ENCODE data around the gene BRD4.

Gene BRD4

DNA sequence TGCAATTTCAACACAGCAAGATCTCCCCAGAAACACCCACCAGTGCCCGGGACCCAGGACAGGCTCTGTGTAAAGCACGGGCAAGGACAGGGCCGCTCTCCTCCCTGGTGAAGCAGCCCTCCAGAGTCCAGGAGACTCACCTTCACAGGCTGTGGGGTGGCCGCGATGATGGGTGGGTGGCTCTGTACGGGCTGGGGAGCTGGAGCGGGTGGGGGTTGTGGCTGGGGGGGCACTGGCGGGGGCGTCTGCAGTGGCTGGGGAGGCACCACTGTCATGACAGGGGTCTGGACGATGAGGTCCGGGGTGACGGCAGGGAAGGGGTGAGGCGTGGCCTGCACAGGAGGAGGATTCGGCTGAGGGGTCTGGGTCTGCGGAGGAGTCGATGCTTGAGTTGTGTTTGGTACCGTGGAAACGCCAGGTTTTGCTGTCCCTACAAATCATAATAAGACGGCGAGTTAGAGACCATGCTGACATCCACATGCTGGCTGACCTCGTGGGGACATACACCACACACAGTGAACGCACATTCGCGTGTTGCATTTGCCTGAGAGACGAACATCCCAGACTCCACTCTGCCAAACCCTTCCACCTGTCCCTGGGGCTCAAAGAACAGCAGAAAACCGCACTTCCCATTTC lies 67.0 kb downstream of the BRD4 start:
- no peak for DNase-seq (ENCODE audit: low spot score)

GRCh38 chr19:15264933-15265206 lies 67.5 kb downstream of the BRD4 start:
- DNase-seq (ENCODE audit: low spot score): no peak

DNA sequence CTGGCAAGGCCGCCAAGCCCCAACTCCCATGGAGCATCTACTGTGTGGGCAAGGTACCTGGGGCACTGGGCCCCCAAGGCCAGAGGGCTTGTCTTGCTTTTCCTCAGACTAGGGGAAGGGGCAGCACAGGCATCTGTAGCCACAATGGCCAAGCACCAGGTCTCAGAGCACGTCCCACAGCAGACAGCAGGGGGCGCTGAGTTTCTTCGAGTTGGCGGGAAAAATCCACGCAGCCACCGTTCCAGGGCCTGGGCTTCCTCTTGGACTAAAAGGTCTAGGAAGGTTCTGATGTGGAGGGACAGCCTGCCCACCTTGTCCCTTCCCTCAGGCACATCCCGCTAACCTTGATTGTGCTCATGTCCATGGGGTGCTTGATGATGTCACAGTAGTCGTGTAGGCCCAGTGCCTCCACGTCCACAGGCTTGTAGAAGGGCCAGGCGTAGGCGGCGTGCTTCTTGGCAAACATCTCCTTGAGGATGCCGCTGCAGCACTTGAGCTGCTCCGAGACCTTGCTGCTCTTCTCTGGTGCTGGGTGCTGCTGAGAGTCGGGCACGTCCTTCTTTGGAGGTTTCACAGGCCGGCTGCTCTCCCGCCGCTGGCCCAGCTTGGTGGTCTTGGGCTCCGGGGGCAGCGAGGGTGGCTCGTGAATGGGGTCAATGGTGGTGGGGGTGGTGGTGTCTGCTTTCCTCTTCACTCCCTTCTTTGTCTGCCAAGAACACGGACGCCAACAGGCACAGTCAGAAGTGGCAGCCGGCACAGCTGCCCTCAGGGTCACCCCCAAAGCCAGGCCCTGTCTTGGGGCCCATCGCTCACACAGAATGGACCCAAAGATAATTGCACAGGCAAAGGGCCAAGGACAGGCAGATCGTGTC lies 68.0 kb downstream of the BRD4 start:
- no peak for DNase-seq (ENCODE audit: low spot score)

- DNase-seq (ENCODE audit: low spot score): no peak
Observed at GRCh38 chr19:15263361-15263985, 68.9 kb downstream of the BRD4 start.

DNA sequence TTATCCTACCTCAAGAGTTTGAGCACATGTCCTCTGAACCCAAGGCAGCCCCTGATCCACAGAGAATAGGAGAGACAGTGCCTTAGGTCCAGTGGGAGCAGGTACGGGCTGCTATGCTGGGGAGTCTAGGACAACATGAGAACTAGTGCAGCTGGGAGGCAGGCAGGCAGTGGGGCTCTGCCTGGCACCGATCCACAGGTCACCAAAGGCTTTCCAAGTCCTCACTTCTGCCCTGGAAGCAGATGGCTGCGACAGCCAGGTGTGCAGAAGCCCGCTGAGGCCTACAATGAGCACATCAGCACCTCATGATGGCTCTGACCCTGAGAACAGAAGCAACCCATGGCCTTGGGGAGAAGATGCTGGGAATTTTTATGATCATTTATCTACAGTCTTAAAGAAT lies 70.3 kb downstream of the BRD4 start:
- no peak for DNase-seq (ENCODE audit: low spot score)

- DNase-seq (ENCODE audit: low spot score): peak; percentile 33
Observed at GRCh38 chr19:15260939-15261338, 71.4 kb downstream of the BRD4 start.

DNA sequence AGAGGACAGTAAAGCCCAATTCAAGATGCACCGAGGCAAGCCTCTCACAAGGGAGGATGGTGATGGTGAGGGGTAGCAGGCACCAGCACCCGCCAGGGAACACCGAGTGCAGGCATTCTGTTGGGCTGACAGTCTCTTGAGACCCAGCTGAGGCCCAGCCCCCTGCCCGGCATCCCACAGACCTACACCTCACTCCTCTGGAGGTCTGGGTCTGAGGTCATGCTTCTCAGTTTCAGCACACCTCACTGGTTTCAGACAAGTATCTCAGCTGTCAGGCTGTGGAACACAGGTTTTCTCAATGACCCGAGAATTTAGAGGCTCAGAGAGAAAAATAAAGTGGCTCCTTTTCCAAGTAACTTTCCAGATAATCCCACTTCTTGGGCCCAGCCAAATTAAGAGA lies 72.4 kb downstream of the BRD4 start:
- no peak for DNase-seq (ENCODE audit: low spot score)

- no peak for DNase-seq (ENCODE audit: low spot score)
Observed at GRCh38 chr19:15257782-15258181, 74.6 kb downstream of the BRD4 start.

DNA sequence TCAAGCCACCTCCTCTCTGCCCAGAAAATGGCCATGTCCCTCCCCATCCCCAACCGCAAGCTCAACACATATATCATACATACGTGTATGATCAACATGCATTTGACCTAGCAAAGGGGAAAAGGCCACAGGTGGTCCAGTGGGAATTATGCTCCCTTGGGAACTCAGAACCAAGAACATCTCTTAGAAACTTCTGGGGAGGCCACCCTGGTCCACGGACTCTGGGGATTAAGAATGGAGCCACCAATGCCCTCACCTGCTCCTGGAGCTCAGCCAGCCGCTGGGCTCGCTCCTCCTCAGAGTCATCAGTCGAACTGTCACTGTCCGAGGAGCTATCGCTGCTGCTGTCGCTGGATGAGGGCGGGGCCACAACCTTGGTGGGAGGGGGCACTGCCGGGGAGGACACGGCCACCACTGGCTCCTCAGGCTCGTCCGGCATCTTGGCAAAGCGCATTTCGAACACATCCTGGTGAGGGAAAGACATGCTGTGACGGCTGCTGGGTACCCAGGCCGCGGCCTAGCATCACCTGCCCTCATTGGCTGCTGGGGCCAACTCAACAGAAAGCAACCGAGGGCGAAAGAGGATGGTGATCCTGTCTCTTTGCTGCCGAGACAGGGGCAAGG lies 75.5 kb downstream of the BRD4 start:
- no peak for DNase-seq (ENCODE audit: low spot score)

DNA sequence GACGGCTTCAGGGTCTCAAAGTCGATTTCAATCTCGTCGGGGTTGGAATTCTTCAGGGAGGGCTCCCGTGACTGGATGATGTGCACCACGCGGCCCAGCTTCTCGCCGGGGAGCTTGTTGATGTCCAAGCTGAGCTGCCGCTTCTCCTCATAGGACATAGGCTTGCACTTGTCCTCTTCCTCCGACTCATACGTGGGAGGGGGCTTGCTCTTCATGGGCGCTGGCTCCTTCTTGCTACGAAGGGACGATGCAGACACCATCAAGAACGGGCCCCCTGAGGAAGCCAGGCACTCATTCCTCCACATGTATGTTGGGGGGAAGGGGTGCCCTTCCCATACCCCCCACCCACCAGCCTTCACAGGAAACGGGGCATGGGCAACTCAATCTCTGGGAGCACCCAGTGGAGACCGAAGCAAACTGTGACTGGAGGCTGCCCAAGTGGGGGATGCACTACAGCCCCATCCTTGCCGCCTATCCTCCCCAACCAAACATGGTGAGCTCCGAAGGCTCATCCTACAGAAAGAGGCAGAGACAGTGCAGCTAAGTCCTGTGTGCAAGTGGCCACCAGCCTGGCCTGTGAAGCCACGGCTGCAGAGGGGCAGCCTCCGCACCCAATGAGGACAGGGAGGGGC lies 76.9 kb downstream of the BRD4 start:
- DNase-seq (ENCODE audit: low spot score): no peak

DNA sequence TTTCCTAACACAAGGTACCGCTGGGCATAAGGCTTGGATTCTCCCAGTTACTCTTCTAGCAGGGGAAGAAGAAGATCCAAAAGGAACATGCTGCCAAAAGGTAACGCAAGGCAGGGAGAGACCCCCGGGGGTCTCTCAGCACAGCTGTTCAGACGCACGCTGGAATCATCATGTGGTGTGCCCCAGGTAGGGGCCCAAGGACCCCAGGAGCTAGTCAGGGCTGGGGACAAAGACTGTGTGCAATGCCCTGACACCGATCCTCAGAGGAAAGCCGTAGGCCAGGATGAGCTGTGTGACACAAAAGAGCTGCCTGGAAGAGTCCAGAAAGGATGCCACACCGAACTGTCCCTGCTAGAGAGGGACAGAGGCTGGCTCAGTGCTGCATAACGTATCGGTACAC lies 77.8 kb downstream of the BRD4 start:
- no peak for DNase-seq (ENCODE audit: low spot score)

DNA sequence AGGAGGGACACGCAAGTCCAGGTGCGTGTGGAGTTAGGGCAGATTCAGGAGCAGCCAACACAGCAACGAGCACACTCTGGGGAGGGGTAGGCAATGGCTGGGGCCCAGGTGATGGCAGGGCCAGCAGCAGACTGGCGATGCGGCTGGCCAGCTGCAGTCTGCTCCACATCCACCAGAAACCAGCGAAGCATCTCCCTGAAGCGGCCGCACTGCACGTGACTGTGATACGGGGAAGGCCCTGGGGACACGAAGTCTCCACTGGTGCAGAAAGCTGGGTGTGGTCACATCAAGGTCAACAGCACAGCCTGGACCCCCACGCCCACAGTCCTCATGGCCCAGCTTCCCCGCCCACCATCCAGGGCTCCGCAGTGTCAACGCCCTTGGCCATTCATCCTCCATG lies 78.8 kb downstream of the BRD4 start:
- no peak for DNase-seq (ENCODE audit: low spot score)

DNA sequence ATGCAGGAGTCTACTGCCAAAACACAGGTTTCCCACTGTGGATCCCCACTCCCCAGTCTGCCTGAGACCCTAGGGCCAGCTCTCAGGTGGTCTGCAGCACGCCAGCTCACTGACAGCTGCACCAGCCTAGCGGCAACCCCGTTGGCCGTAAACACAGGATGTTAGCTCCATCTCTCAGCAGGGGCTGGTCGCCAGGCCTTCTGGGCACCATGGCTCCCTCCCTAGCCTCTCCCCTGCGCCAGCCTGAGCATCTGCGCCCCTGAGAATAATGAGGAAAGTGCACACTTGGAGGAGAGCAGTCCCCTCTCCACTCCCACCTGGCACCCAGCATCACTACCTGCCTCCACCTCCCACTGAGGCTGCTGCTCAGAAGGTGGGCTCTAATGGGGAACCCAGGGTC lies 79.3 kb downstream of the BRD4 start:
- DNase-seq (ENCODE audit: low spot score): no peak

- DNase-seq (ENCODE audit: low spot score): no peak
Observed at GRCh38 chr19:15252398-15253018, 79.8 kb downstream of the BRD4 start.

DNA sequence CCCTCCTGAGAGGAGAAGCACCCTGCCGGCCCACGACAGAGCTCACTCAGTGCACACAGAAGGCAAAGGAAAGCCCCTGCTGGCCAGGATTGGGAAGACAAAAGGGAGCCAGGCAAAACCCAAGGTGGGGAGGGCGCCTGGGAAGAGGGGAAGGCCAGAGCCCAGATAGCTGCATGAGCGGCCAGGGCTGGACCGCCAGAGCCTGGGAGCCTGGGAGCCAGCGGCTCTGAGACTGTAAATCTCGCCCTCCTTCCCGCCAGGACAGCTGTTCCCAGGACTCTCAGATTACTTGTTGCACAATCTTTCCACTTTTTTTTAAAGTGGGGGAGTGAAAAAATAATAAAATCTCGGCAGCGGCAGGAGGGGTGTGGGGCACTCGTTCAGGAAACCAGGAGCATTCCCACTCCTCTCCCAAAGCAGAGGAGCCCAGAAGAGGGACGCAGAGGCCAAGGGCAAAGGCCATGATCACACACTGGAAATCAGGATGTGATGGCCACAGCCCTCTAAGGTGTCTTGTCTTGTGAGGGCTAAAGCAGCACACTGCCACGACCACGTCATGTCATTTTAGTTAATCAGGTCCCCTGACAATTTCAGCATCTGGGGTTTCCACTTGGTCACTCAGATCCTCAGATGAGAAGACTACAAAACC lies 80.5 kb downstream of the BRD4 start:
- DNase-seq (ENCODE audit: low spot score): peak; percentile 18

GRCh38 chr19:15251010-15251748 lies 81.2 kb downstream of the BRD4 start:
- DNase-seq (ENCODE audit: low spot score): no peak

- DNase-seq (ENCODE audit: low spot score): no peak
Observed at GRCh38 chr19:15250640-15250993, 81.7 kb downstream of the BRD4 start.

GRCh38 chr19:15249972-15250639 lies 82.2 kb downstream of the BRD4 start:
- DNase-seq (ENCODE audit: low spot score): no peak

- DNase-seq (ENCODE audit: low spot score): no peak
Observed at GRCh38 chr19:15249528-15249874, 82.8 kb downstream of the BRD4 start.
